ENCODE results near the gene MAP2K7.

- TF ChIP-seq CTCF (IDR thresholded peaks at IDR 0.05) (no peak), ZNF423 (CRISPR knock-in tag; IDR thresholded peaks at IDR 0.05) (no peak), ZNF263 (CRISPR knock-in tag; IDR thresholded peaks at IDR 0.05; ENCODE audit: low read depth) (no peak)
Observed at GRCh38 chr19:7859831-7860713, 43.6 kb upstream of the MAP2K7 start.
